Fibroblast of the aortic adventitia (primary cell): ENCODE results near the gene SPG21. TPM values are rescaled to one million over a fixed set of nuclear protein-coding genes. Genes with fewer than 3 reads are reported as not detected.

Source experiments
- DNase-seq: peaks from one replicate; pipeline ENCODE4 v3.0.0-alpha.2; 2010; ENCODE audit warnings: low read depth
- H3K4me3 ChIP-seq: 2 replicates; pipeline ENCODE4 v1.5.1; 2011; ENCODE audit warnings: low read depth, mild to moderate bottlenecking, control low read depth, low read length, moderate library complexity
- total RNA-seq: library from RNA; depleted of rRNA; stranded (reverse); fragments of >200 nt; gene quantifications from 2 replicates; pipeline ENCODE4 v1.2.3, GENCODE V29; 2012; ENCODE audit warnings: low replicate concordance
- TF ChIP-seq, protein P1 (sequence below): IDR thresholded peaks from 2 replicates; pipeline ENCODE4 v1.5.1; 2011; ENCODE audit warnings: mild to moderate bottlenecking, low read length, control low read depth, inconsistent platforms; ENCODE audit not compliant: insufficient read depth

SPG21 gene
- total RNA-seq, 1 donor = 104 TPM

DNA sequence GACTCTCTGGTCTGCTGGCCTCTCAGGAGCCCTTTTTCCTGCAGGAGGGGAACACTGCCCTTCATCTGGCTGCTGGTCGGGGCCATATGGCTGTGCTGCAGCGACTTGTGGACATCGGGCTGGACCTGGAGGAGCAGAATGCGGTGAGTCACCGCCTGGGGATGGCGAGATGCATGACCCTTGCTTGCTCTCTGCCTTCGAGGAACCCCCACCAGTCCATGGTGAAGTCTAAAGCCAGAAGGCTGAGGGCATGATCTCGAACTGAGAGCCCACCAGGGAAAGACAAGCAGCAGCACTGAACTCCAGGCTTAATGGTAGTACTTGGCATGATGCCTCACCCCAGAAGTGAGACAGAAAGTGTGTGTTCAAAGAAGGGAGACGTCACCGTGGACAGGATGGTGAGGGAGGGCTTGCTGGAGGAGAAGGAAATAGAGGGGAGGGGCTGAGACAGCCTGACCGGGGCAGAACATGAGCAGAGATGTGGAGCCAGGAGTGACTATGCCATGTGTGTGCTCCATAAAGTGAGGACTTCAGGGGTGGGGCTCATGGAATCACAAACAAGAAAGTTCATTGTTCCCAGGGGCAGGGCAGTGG, 58.8 kb downstream of the SPG21 start:
- peak; percentile 33 for DNase-seq
- TF ChIP-seq, protein P1, sequence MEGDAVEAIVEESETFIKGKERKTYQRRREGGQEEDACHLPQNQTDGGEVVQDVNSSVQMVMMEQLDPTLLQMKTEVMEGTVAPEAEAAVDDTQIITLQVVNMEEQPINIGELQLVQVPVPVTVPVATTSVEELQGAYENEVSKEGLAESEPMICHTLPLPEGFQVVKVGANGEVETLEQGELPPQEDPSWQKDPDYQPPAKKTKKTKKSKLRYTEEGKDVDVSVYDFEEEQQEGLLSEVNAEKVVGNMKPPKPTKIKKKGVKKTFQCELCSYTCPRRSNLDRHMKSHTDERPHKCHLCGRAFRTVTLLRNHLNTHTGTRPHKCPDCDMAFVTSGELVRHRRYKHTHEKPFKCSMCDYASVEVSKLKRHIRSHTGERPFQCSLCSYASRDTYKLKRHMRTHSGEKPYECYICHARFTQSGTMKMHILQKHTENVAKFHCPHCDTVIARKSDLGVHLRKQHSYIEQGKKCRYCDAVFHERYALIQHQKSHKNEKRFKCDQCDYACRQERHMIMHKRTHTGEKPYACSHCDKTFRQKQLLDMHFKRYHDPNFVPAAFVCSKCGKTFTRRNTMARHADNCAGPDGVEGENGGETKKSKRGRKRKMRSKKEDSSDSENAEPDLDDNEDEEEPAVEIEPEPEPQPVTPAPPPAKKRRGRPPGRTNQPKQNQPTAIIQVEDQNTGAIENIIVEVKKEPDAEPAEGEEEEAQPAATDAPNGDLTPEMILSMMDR = no peak
- no peak overlapping the region for H3K4me3 ChIP-seq

DNA sequence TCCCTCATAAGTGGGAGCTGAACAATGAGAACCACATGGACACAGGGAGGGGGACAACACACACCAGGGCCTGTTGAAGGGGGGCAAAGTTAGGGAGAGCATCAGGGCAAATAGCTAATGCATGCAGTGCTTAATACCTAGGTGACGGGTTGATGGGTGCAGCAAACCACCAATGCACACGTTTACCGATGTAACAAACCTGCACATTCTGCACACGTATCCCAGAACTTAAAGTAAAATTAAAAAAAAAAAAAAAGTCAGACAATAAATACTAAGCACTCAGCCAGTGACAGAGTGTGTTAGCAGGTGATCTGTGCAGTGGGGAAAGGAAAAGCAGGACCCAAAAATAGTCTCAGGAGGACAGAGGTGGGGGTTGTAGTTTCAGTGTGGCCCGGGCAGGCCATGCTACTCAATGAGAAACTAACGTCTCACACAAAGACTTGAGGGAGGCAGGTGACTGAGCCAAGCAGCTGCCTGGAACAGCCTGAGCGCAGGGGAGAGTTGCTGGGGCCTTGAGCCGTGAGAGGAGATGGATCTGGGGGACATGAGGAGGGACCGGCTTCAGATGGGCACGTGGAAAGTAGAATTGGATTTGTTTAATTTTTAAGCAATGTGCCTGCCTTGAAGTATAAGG, 59.6 kb downstream of the SPG21 start:
- DNase-seq = no peak
- TF ChIP-seq, protein P1 = no peak
- no peak overlapping the region for H3K4me3 ChIP-seq

DNA sequence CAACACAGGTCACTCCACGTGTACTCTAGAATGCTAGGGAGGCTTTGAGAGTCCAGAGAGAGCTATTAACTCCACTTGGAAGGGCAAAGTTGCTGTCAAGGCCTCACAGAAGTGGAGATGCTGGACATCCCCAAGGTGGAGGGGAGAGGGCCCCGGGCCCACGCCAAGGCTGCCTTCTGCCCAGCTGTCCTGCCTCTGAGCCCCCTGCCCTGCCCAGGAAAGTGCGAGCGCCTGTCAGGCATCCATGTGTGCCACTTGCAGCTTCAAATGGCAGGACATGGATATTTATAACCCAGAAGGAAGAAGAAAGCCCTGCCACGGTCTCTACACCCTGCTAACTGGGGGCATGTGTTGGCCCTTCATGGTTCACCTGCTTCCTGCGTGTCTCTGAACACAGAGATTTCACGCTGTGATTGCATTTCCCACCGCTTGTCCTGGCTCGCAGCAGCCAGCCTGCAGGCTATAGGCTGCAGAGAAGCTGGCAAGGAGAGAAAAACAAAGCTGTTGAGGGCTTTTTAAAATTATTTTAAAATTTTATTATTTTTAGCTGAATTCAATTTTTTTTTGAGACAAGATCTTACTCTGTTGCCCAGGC, 61.0 kb downstream of the SPG21 start:
- H3K4me3 ChIP-seq = no peak overlapping the region
- TF ChIP-seq, protein P1 = no peak
- no peak for DNase-seq

DNA sequence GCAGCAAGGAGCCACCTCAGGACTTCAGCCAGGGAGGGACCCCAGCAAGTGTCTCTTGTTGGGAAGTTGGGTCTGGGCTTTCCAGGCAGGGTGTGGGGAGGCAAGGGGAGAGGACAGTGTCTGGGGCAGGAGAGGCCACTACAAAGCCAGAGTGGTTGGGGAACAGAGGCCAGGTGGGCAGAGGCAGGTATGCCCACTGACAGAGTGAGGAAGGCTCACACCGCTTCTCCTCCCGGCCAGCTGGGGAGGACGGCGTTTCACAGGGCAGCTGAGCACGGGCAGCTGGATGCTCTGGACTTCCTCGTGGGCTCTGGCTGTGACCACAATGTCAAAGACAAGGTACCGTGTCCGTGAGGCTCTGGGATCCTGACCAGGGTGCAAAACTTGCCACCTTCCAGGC, 63.1 kb downstream of the SPG21 start:
- H3K4me3 ChIP-seq = no peak overlapping the region
- TF ChIP-seq, protein P1 = no peak
- DNase-seq = no peak

DNA sequence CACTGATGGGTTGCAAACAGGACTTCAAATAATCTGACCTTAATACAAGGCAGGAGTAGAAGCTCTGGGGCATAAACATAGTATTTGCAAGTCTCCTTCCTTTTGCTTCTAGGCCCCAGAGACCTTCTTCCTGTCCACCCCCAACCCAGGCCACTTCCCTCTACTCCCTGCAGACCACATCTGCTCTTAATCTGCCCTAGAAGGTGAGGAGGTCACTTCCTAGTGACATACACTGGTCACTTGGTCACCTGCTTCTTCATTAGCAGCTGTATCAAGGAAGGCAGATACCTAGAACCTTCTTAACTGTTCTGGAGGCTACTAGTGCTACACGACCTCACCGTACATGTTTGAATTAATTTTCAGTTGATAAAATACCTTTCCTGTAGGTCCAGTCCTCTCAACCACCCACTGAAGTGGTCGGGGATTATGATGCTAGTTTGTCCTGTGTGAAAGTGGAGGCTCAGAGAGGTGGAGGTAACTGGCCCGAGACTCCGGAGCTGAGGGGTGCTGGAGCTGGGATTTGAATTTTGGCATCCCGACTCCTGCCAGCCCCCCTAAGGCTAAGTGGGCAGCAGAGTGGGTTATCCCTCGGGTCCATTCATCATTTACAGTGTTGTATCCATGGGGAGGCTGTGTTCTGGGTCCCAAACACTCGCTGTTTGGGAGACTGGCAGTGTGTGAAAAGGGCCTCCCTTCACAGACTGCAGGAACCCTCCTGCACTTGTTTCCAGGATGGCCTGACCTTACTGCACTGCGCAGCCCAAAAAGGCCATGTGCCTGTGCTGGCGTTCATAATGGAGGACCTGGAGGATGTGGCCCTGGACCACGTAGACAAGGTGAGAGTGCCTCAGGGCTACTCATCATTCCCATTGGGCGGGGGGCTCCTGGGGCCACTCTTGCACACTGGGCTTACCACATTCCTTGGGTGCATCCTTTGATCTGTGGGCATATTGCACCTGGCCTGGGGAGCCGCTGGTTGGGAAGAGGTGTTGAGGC, 64.1 kb downstream of the SPG21 start:
- H3K4me3 ChIP-seq = no peak overlapping the region
- TF ChIP-seq, protein P1 = no peak
- no peak for DNase-seq

DNA sequence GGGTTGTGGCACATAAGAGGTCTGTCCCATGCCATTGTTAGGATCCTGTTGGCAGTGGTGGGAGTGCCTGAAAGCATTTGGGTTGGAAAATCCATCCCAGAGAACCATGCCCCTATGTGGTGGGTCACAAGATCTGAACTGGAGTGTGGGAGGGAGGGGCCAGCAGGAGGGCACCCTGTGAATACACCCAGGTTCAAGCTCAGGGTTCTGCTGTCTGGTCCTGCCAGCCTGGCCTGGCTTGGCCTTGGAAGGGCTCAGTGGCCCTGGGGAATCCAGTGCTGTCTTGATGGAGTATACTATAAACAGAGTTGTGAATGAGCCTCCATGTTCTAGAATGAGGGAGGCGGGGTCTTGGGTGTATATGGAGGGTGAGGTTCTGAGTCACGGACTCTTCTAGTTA, 66.2 kb downstream of the SPG21 start:
- no peak overlapping the region for H3K4me3 ChIP-seq
- TF ChIP-seq, protein P1 = no peak
- DNase-seq = no peak
